Heart right ventricle (tissue), 16 donors: ENCODE data around the gene UTP25. TPM values are rescaled to one million over a fixed set of nuclear protein-coding genes. Genes with fewer than 3 reads are reported as not detected.

Experiments
- ATAC-seq, 8 donors: fragments of 200-7000 bp; cut with Tn5 transposase; one replicate each; pipeline ENCODE4 v1.9.1; 2020; ENCODE audit warnings: mild to moderate bottlenecking in 8 of 8, moderate library complexity in 8 of 8, moderate number of reproducible peaks in 1 of 8
- DNase-seq, 2 donors: peaks; one replicate each; pipeline ENCODE4 v3.0.0-alpha.2; 2020
- H3K27ac ChIP-seq, 10 donors: fragments of 200-600 bp; sonication (generic) in 2 of 10; one replicate each; pipeline versions ENCODE4 v1.5.0 to v1.8.0; 2020 to 2022; ENCODE audit warnings: mild to moderate bottlenecking in 3 of 10
- H3K27me3 ChIP-seq, 7 donors: fragments of 200-600 bp; one replicate each; pipeline ENCODE4 v1.8.0; 2021 to 2022; ENCODE audit warnings: mild to moderate bottlenecking in 2 of 7
- H3K36me3 ChIP-seq, 9 donors: fragments of 200-600 bp; sonication (generic) in 1 of 9; one replicate each; pipeline versions ENCODE4 v1.5.0 to v1.8.0; 2020 to 2022; ENCODE audit warnings: mild to moderate bottlenecking in 2 of 9
- H3K4me1 ChIP-seq, 9 donors: fragments of 200-600 bp; sonication (generic) in 1 of 9; one replicate each; pipeline versions ENCODE4 v1.5.0 to v1.8.0; 2020 to 2022; ENCODE audit warnings: mild to moderate bottlenecking in 4 of 9
- H3K4me3 ChIP-seq, 10 donors: fragments of 200-600 bp; sonication (generic) in 2 of 10; one replicate each; pipeline versions ENCODE4 v1.5.0 to v1.8.0; 2020 to 2022; ENCODE audit warnings: mild to moderate bottlenecking in 7 of 10, moderate library complexity in 2 of 10
- H3K9me3 ChIP-seq, 11 donors: fragments of 200-600 bp in 10 of 11; sonication (generic) in 2 of 11; one replicate each; pipeline versions ENCODE4 v1.5.0 to v1.8.0; 2013 to 2022; ENCODE audit warnings: mild to moderate bottlenecking in 2 of 11, control low read depth in 1 of 11, moderate library complexity in 1 of 11
- CTCF ChIP-seq, 9 donors: fragments of 200-600 bp; sonication (generic) in 2 of 9; IDR thresholded peaks; one replicate each; pipeline versions ENCODE4 v1.5.0 to v1.8.0; 2021 to 2022; ENCODE audit warnings: antibody characterized with exemption in 9 of 9, mild to moderate bottlenecking in 5 of 9, moderate library complexity in 1 of 9
- WGBS, 2 donors: extraction: QIAGEN DNeasy Blood & Tissue Kit; methylation state at CpG; one replicate each; pipeline ENCODE4 v1.1.7; 2013; ENCODE audit warnings: inconsistent platforms in 1 of 2; 5-methylcytosine and 5-hydroxymethylcytosine counted together
- intact Hi-C, 10 donors: fragments of 100-400 bp; cut with DNase I; formaldehyde crosslinking; loops; one replicate each; pipeline versions ENCODE4 v1.11.1 to v1.14.2; 2022
- polyA plus RNA-seq, 2 donors: library from polyadenylated mRNA; stranded (reverse); fragments of 200-250 nt; gene quantifications; one replicate each; pipeline ENCODE4 v1.2.3, GENCODE V29; 2013
- total RNA-seq, 10 donors: library from RNA; stranded (reverse); fragmentation: NEBNext Ultra II Directional in 3 of 10; extraction: Animal tissue kit (Norgen Biotek cat#: 25700) in 3 of 10; gene quantifications; one replicate each; pipeline versions ENCODE4 v1.2.1 to v1.2.4, GENCODE V29; 2021 to 2023
- donor health status: Arrhythmogenic right ventricular cardiomyopathy.
- donor health status: ischemic (EF 13 %, LVEDD 7.1; RV severe dilation, severe dysfunction).
- donor health status: healthy with polysubstance abuse.
- donor health status: DM: no; HTN: yes; CAD: no.
- donor health status: DM: no; HTN: no; CAD: no.
- donor health status: ischemic (EF 25% LVEDD 6.9; RV normal size, moderate dysfunction).
- donor health status: ischemic (EF 25% LVEDD 5.7; RV mildly dilated, moderate dysfunction).
- donor health status: healthy.
- donor health status: DM: yes; HTN: yes; CAD: no.
- donor health status: Ischemic cardiomyopathy.
- donor health status: ischemic (EF 35%, LVEDD 5.7; RV mildly dilated, moderate dysfunction).
- donor health status: nonischemic (EF 11% LVEDD 7.7; RV severe dilation, severe dysfunction).
- donor health status: DM: yes; HTN: yes; CAD: no.
- donor health status: PGD.
- donor health status: ischemic (EF 29% LVEDD 5.4; RV normal size, mild dysfunction).
- donor health status: nonischemic (EF 23%, LVEDD 6.1; RV moderate dilation, normal function).

The UTP25 gene
- total and polyA plus RNA-seq, 12 donors, result 0.73 to 4.2 (median 3.1) TPM

GRCh38 chr1:209873067-209873799 is 45.5 kb downstream of the UTP25 start:
- no peaks in the 10 kb centered on the region for H3K4me1 ChIP-seq
- intact Hi-C loops, result no loop called here
- no peak for DNase-seq
- no peaks in the 10 kb centered on the region for H3K9me3 ChIP-seq
- H3K36me3 ChIP-seq, result no peaks in the 10 kb centered on the region
- no peak for ATAC-seq
- no peak for TF ChIP-seq CTCF (IDR thresholded peaks at IDR 0.05)
- H3K27me3 ChIP-seq, result peaks cover 0 to 19% (median 8%) of the 10 kb centered on the region in 7 donors
- no peak overlapping the region for H3K27ac ChIP-seq
- H3K4me3 ChIP-seq, result no peak overlapping the region
- 54 to 63% methylated on average over 3 of the region's 3 CpGs for whole genome bisulfite sequencing, 2 donors

DNA sequence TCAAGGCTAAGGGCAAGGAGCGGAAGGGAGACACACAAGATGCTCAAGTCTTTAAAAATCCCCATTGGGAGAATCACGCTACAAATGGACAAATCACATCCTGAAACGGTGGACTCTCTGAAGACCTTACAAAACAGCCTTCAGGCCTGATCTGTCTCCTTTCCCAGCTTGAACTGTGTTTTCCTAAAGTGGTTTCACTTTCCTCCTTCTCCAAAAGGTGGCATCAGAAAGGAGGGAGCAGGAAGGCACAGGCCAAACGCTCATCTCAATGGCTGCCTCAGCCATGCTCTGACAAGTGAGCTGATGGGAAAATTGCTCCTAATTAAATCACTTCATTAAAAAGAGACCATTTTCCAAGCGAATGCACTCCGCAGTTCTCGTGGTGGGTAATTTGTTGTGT is 47.7 kb downstream of the UTP25 start:
- Histone ChIP-seq H3K27me3 (peaks cover 0 to 30% (median 17%) of the 10 kb centered on the region in 7 donors), H3K4me1 (no peaks in the 10 kb centered on the region), H3K36me3 (no peaks in the 10 kb centered on the region), H3K27ac (no peak overlapping the region), H3K9me3 (no peaks in the 10 kb centered on the region), H3K4me3 (no peak overlapping the region)
- intact Hi-C loops, result no loop called here
- no peak for DNase-seq
- WGBS, 2 donors, result 46 to 49% methylated on average over 7 of the region's 7 CpGs
- ATAC-seq, result no peak
- peak in 4 of 9 donors; percentile 11 to 30 (median 28) for TF ChIP-seq CTCF (IDR thresholded peaks at IDR 0.05)

DNA sequence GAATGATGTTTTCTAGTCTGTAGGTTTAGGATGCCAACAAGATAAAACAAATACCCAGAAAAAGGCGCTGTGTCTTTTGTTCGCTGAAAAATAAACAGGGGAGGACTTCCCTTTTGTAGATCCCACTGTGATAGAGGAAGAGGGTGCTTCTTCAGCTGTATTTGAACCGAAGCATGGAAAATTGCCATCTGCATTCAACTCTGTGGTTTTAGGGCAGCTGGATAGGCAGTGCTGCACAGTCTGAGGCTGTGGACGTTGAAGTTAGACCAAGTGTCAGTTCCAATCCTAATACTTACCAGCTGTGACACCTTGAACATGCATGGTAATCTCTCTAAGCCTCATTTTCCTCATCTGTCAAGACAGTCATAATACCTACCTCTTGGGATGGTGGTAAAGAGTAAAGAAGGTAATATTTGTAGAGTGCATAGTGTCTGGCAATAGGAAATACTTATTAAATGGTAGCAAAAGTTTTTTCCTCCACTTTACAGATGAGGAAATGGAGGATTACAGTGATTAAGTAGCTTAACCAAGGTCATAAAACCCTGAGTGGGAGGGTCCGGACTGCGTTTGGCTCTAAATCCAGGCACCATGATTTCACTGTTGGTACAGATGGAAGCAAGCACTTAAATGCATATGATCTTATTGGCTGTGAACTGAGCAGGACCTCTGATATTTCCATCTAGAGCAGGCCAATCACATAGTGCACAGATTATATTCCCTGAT is 48.5 kb downstream of the UTP25 start:
- ATAC-seq, result no peak
- no peak for DNase-seq
- Histone ChIP-seq H3K27ac (no peak overlapping the region), H3K36me3 (no peaks in the 10 kb centered on the region), H3K27me3 (peaks cover 0 to 37% (median 25%) of the 10 kb centered on the region in 7 donors), H3K4me1 (no peaks in the 10 kb centered on the region), H3K9me3 (no peaks in the 10 kb centered on the region), H3K4me3 (no peak overlapping the region)
- 74 to 77% methylated on average over 6 of the region's 6 CpGs for WGBS, 2 donors
- TF ChIP-seq CTCF (IDR thresholded peaks at IDR 0.05), result no peak
- intact Hi-C loops, result no loop called here

- Histone ChIP-seq H3K9me3 (no peaks in the 10 kb centered on the region), H3K4me1 (no peaks in the 10 kb centered on the region), H3K4me3 (no peak overlapping the region), H3K27ac (no peak overlapping the region), H3K27me3 (peaks cover 0 to 42% (median 27%) of the 10 kb centered on the region in 7 donors), H3K36me3 (no peaks in the 10 kb centered on the region)
- intact Hi-C loops, result no loop called here
- no peak for TF ChIP-seq CTCF (IDR thresholded peaks at IDR 0.05)
- no peak for ATAC-seq
- WGBS, 2 donors, result 66 to 83% methylated on average over 2 of the region's 2 CpGs
- no peak for DNase-seq
Observed at GRCh38 chr1:209877087-209877764, 49.5 kb downstream of the UTP25 start.
